ENCODE data around the gene RAMACL.

DNA sequence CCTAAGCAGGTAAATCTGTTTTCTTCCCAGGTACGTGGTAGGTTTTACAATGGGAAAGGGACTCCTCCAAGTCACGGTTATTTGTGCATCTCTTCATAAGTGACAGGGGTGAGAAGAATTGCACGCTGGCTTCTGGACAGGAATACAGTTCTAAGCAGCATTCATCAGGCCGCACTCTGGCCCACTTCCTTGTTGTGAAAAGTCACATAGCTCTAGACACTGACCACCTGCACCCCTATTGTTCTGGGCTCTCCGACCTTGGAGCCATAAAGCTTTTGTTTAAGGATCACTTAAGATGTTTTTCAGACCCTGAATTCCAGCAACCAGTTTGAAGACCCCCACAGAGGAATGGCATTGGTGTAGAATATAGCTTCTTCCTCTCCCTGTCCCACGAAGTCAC lies 31.4 kb downstream of the RAMACL start:
- TF ChIP-seq, protein P1, sequence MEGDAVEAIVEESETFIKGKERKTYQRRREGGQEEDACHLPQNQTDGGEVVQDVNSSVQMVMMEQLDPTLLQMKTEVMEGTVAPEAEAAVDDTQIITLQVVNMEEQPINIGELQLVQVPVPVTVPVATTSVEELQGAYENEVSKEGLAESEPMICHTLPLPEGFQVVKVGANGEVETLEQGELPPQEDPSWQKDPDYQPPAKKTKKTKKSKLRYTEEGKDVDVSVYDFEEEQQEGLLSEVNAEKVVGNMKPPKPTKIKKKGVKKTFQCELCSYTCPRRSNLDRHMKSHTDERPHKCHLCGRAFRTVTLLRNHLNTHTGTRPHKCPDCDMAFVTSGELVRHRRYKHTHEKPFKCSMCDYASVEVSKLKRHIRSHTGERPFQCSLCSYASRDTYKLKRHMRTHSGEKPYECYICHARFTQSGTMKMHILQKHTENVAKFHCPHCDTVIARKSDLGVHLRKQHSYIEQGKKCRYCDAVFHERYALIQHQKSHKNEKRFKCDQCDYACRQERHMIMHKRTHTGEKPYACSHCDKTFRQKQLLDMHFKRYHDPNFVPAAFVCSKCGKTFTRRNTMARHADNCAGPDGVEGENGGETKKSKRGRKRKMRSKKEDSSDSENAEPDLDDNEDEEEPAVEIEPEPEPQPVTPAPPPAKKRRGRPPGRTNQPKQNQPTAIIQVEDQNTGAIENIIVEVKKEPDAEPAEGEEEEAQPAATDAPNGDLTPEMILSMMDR (conservative IDR thresholded peaks at IDR 0.05; ENCODE audit: low read depth, low read length), result no peak
- TF ChIP-seq POLR2A (IDR thresholded peaks at IDR 0.05; ENCODE audit: low read depth, low read length) (no peak), BHLHE40 (IDR thresholded peaks at IDR 0.05; ENCODE audit: low read depth, low read length) (no peak), CEBPB (IDR thresholded peaks at IDR 0.05; ENCODE audit: low read depth, low read length) (no peak), SMC3 (IDR thresholded peaks at IDR 0.05; ENCODE audit: low read depth, low read length) (no peak), MAZ (IDR thresholded peaks at IDR 0.05; ENCODE audit: borderline replicate concordance, low read depth, low read length) (no peak), RAD21 (IDR thresholded peaks at IDR 0.05; ENCODE audit: low read length) (no peak), FOS (IDR thresholded peaks at IDR 0.05; ENCODE audit: low read depth, low read length) (no peak), MAFK (IDR thresholded peaks at IDR 0.05; ENCODE audit: low read depth, low read length) (no peak), RFX5 (IDR thresholded peaks at IDR 0.05; ENCODE audit: low read depth, low read length) (no peak), CHD1 (IDR thresholded peaks at IDR 0.05; ENCODE audit: low read depth, low read length) (no peak)
- TF ChIP-seq, protein P2, sequence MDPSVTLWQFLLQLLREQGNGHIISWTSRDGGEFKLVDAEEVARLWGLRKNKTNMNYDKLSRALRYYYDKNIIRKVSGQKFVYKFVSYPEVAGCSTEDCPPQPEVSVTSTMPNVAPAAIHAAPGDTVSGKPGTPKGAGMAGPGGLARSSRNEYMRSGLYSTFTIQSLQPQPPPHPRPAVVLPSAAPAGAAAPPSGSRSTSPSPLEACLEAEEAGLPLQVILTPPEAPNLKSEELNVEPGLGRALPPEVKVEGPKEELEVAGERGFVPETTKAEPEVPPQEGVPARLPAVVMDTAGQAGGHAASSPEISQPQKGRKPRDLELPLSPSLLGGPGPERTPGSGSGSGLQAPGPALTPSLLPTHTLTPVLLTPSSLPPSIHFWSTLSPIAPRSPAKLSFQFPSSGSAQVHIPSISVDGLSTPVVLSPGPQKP (IDR thresholded peaks at IDR 0.05; ENCODE audit: borderline replicate concordance, low read depth, low read length), result no peak
- TF ChIP-seq, protein P3, sequence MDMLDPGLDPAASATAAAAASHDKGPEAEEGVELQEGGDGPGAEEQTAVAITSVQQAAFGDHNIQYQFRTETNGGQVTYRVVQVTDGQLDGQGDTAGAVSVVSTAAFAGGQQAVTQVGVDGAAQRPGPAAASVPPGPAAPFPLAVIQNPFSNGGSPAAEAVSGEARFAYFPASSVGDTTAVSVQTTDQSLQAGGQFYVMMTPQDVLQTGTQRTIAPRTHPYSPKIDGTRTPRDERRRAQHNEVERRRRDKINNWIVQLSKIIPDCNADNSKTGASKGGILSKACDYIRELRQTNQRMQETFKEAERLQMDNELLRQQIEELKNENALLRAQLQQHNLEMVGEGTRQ (IDR thresholded peaks at IDR 0.05; ENCODE audit: low read depth, low read length), result no peak

Measured in IMR-90 (cell line).